Activated T-cell treated with anti-CD3 and anti-CD28 coated beads, Interleukin-2, amount 50 U/mL, for 1 hour (primary cell): ENCODE measurements around the gene DLGAP1.

Source experiments
- DNase-seq: peaks from one replicate; pipeline ENCODE4 v3.0.0-alpha.2; 2020

DLGAP1 gene

GRCh38 chr18:3920832-3921231 is 534.3 kb downstream of the DLGAP1 start:
- DNase-seq, result no peak

- no peak for DNase-seq
Measured at GRCh38 chr18:3919396-3920061, 535.6 kb downstream of the DLGAP1 start.

DNA sequence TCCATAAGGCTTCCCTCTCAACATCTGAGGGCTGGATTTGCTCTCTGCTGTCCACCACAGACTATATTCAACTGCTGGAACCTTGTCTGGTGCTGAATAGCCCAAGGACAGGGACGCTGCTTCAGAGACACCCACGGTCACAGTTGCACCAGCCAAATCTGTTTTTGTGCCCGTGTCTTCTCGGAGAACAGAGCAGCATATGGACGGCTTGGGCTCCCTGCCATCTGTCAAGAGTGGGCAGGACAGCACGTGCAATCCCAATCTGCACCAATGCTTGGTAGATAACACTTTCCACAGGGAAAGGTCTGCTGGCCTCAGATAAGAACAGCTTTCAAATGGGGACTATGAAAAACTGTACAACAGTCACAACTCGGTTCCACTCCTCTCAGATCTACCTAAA is 539.0 kb downstream of the DLGAP1 start:
- DNase-seq, result no peak

DNA sequence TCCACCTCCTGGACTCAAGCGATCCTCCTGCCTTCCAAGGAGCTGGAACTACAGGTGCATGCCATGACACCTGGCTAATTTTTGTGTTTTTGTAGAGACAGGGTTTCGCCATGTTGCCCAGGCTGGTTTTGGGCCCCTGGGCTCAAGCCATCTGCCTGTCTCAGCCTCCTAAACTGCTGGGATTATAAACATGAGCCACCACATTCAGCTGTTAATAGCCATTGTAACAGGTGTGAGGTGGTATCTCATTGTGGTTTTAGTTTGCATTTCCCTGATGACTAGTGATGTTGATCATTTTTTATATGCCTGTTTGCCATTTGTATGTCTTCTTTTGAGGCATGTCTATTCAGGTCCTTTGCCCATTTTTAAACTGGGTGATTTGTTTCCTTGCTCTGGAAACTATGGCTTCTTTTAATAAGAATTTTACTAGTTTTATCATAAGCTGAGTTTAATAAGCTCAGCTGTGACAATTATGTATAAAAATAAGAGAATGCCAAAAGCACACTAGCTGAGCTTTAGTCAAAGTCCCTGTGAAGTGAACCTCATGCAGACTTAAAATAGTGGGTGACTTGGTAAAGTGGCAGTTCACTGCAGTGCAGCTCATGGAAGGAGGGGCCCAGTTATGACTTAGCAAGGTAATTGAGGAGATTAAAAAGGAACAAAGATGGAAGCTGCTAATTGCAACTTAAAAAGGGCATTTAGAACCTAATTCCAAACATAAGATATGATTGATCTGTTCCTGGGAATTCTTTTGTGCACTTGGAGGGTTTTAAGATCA is 540.1 kb downstream of the DLGAP1 start:
- no peak for DNase-seq

- no peak for DNase-seq
Measured at GRCh38 chr18:3914109-3914508, 541.0 kb downstream of the DLGAP1 start.

DNA sequence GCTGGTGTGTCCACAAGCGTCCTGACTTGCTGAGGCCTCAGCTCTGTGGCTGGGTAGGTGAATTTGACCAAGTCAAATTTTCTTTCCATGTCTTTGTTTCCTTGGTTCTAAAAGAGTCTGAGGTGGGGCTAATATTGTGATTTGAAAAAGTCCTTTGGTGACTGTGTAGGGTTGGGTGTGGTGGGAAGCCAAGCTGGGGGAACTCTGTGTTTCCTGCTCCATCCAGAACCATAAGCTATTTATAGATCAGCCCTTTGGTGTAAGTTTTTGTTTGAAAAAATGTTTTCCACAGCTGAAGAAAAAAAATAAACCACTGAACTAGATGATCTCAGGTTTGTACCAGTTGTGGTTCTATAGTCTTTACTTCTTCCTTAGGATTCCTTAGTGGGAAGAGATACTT is 542.4 kb downstream of the DLGAP1 start:
- no peak for DNase-seq

DNA sequence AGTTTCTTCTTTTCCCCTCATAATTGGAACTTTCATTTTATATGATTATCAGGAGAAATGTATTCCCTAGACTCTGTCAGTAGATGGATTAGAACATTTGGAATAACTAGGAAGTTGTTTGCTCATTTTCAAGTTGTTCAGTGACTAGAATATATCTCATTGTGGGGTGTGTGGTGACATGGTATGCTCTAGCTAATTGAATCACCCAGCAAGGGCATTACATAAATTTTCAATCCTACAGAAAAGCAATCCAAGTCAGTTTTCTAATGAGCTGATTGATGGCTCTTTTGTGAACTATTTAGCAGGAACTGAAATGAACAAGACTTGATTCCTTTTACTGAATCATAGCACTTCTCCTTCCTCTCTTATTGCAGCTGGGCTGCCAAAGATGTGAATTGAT is 543.7 kb downstream of the DLGAP1 start:
- DNase-seq, result no peak

GRCh38 chr18:3910512-3910911 is 544.6 kb downstream of the DLGAP1 start:
- DNase-seq, result no peak

DNA sequence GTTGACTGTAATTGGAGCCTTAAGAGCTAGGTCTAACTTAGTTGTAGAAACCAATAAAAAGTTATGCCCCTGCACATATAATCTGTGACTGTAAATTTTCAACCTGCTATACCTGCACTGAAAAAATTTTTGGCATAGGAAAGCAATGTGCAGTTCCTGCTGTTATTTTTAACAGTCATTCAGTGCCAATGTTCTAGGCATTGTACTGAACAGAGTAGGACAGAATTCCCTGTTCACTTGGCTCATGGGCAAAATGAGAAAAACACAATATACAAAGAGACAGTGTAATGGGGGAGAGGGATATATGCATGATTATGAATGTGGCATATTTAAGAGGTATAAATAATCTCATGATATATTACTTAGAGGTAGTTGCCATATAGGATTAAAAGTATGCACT is 547.2 kb downstream of the DLGAP1 start:
- DNase-seq, result no peak

GRCh38 chr18:3906116-3906750 is 548.9 kb downstream of the DLGAP1 start:
- no peak for DNase-seq

GRCh38 chr18:3903337-3903736 is 551.8 kb downstream of the DLGAP1 start:
- DNase-seq, result no peak

DNA sequence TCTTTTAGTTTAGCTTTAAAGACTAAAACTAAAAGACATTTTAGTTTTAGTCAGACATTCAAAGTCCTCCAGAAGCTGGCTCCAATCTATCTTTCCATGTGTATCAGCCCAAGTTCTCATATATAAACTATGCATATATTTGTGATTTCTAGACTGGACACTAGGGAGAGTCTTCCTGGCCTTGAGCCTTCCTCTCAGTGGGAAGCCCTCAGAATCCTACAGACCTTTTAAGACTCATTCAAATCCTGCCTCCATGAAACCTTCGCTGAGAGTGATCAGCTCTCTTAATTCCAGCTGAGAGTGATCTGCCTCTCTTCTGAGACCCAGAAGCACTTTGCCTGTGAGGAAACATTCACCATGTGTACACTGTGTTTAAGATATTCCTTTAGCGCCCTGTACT is 552.4 kb downstream of the DLGAP1 start:
- DNase-seq, result no peak

- no peak for DNase-seq
Measured at GRCh38 chr18:3901811-3902210, 553.3 kb downstream of the DLGAP1 start.

GRCh38 chr18:3901042-3901441 is 554.1 kb downstream of the DLGAP1 start:
- no peak for DNase-seq

- no peak for DNase-seq
Measured at GRCh38 chr18:3900327-3900726, 554.8 kb downstream of the DLGAP1 start.

DNA sequence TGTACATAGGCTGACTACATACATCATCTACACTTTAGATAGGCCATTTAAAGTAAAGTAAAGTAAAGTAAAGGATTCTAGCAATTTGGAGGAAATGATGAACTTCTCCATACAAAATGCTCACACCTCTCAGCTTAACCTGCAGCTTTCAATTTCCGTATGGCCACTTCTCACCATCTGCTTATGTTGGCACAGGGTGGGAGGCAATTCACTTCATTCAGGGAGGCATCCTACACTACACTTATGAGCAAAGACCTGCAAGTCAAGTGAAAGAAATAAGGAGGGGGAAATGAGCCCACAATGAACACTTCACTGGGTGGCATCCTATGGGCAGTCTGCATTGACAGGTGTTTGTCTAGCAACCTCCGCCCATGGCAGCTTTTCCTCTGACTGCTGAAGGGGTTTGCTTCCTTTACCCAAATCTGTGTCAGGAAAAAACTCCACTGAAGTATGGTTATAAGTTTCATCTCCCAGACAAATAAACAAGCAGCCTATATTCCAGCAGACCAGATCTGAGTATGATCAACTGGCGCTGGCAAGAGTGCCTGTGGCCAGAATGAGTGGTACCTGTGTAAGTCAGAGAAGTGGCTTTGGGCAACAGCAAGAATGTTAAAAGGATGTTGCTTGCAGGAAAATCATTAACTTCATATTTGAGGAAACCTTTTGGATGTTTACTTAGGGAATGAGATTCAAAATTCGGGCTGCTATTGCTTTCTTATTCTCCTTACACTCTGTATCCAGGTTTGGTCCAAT is 556.1 kb downstream of the DLGAP1 start:
- no peak for DNase-seq

DNA sequence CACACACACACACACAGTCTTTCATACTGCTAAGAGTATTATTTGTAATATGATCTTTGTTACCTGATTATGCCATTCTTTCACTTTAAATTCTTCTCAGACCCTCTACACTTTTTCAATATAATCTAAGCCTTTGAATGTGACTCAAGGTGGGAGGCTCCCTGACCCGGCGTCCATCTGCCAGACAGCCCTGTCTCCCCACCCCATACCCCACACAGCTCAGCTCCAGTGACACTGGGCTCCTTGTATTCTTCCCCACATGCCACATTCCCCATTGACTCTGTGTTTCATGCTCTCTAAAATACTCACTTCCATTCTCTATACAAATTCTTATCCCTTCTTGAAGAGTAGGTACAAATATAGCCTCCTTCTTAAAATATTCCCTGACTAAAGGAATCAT is 563.0 kb downstream of the DLGAP1 start:
- DNase-seq, result no peak

GRCh38 chr18:3891245-3891644 is 563.9 kb downstream of the DLGAP1 start:
- DNase-seq, result no peak

GRCh38 chr18:3889803-3890202 is 565.3 kb downstream of the DLGAP1 start:
- no peak for DNase-seq

GRCh38 chr18:3889121-3889520 is 566.0 kb downstream of the DLGAP1 start:
- DNase-seq, result no peak

GRCh38 chr18:3886575-3887322 is 568.4 kb downstream of the DLGAP1 start:
- no peak for DNase-seq

- no peak for DNase-seq
Measured at GRCh38 chr18:3885209-3885792, 569.8 kb downstream of the DLGAP1 start.

GRCh38 chr18:3879836-3880120 is 575.3 kb downstream of the DLGAP1 start:
- no peak for DNase-seq
